ENCODE data around the gene THNSL1.

Gene THNSL1

DNA sequence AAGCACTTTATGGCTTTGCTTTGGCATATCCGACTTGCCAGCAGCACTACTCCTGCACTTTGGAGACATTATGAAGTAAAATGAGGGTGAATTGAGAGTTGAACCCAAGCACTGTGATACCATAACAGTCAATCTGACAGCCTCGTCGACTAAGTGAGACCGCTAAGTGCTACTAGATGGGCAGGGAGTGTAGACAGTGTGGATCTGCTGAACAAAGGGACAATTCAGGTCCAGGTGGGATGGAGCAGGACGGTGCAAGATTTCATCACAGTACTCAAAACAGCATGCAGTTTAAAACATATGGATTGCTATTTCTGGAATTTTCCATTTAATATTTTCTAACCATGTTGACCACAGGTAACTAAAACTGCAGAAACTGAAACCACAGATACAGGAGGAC lies 43.2 kb upstream of the THNSL1 start:
- Mint-ChIP-seq H3K4me1 (no peaks in the 10 kb centered on the region), H3K9me3 (no peaks in the 10 kb centered on the region), H3K27me3 (ENCODE audit: low read depth, poor library complexity) (no peaks in the 10 kb centered on the region), H3K27ac (no peak overlapping the region), H3K4me3 (no peak overlapping the region), H3K36me3 (ENCODE audit: low read depth) (no peaks in the 10 kb centered on the region)
- TF ChIP-seq CTCF (IDR thresholded peaks at IDR 0.05) = no peak
- DNase-seq = no peak

GRCh38 chr10:24974976-24975375 lies 41.4 kb upstream of the THNSL1 start:
- Mint-ChIP-seq H3K27ac (no peak overlapping the region), H3K9me3 (no peaks in the 10 kb centered on the region)
- no peak for TF ChIP-seq CTCF (IDR thresholded peaks at IDR 0.05)

GRCh38 chr10:24979685-24980084 lies 36.7 kb upstream of the THNSL1 start:
- Mint-ChIP-seq H3K27me3 (ENCODE audit: low read depth, poor library complexity) (no peaks in the 10 kb centered on the region), H3K4me3 (no peak overlapping the region), H3K4me1 (no peaks in the 10 kb centered on the region), H3K36me3 (ENCODE audit: low read depth) (no peaks in the 10 kb centered on the region), H3K27ac (no peak overlapping the region), H3K9me3 (no peaks in the 10 kb centered on the region)
- no peak for DNase-seq
- no peak for TF ChIP-seq CTCF (IDR thresholded peaks at IDR 0.05)

More at GRCh38 chr10:24974976-24975375, 41.4 kb upstream of the THNSL1 start:
- Mint-ChIP-seq H3K36me3 (ENCODE audit: low read depth) (no peaks in the 10 kb centered on the region), H3K27me3 (ENCODE audit: low read depth, poor library complexity) (no peaks in the 10 kb centered on the region), H3K4me3 (no peak overlapping the region), H3K4me1 (no peaks in the 10 kb centered on the region)
- no peak for DNase-seq

- no peak overlapping the region for H3K27ac Mint-ChIP-seq
- no peak for TF ChIP-seq CTCF (IDR thresholded peaks at IDR 0.05)
- DNase-seq = no peak
- H3K9me3 Mint-ChIP-seq = no peaks in the 10 kb centered on the region
- H3K27me3 Mint-ChIP-seq (ENCODE audit: low read depth, poor library complexity) = no peaks in the 10 kb centered on the region
- no peak overlapping the region for H3K4me3 Mint-ChIP-seq
- H3K36me3 Mint-ChIP-seq (ENCODE audit: low read depth) = no peaks in the 10 kb centered on the region
- no peaks in the 10 kb centered on the region for H3K4me1 Mint-ChIP-seq
Measured at GRCh38 chr10:24981161-24981710, 35.2 kb upstream of the THNSL1 start.

- no peak for DNase-seq
- no peak overlapping the region for H3K27ac Mint-ChIP-seq
- H3K4me3 Mint-ChIP-seq = no peak overlapping the region
- H3K27me3 Mint-ChIP-seq (ENCODE audit: low read depth, poor library complexity) = peaks cover 6% of the 10 kb centered on the region
- H3K4me1 Mint-ChIP-seq = no peaks in the 10 kb centered on the region
- H3K36me3 Mint-ChIP-seq (ENCODE audit: low read depth) = no peaks in the 10 kb centered on the region
- no peaks in the 10 kb centered on the region for H3K9me3 Mint-ChIP-seq
- no peak for TF ChIP-seq CTCF (IDR thresholded peaks at IDR 0.05)
Measured at GRCh38 chr10:24982319-24983112, 33.9 kb upstream of the THNSL1 start.

DNA sequence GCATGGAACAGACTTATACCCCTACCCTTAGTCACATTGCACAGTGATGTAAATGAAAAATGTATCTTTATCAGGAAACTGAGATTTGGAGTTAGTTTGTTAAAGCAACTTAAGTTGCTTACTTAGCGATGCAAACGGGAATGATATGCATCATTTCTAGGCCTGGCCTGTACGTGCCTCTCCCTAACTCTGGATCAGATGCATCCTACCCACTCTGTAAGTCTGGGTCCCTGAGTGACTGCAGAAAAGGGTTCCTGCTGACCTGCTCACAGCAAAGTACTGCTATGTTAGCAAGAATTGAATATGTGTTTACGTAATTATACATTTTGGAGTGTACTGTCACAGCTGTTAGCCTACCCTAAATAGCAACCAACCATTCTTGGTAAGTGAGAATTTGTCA lies 33.3 kb upstream of the THNSL1 start:
- Mint-ChIP-seq H3K36me3 (ENCODE audit: low read depth) (no peaks in the 10 kb centered on the region), H3K27ac (no peak overlapping the region), H3K9me3 (no peaks in the 10 kb centered on the region), H3K4me1 (no peaks in the 10 kb centered on the region), H3K4me3 (no peak overlapping the region), H3K27me3 (ENCODE audit: low read depth, poor library complexity) (peaks cover 7% of the 10 kb centered on the region)
- TF ChIP-seq CTCF (IDR thresholded peaks at IDR 0.05) = no peak
- DNase-seq = no peak
